HepG2 (cell line): ENCODE measurements around the gene RASGRP2. TPM values are rescaled to one million over a fixed set of nuclear protein-coding genes. Genes with fewer than 3 reads are reported as not detected.

ENCODE experiments used
- ATAC-seq: fragments of 200-7000 bp; cut with Tn5 transposase; 3 replicates; pipeline ENCODE4 v1.9.1; 2020; ENCODE audit warnings: mild to moderate bottlenecking, moderate library complexity
- BruUV-seq: library from RNA; stranded (reverse); fragments of 400-500 nt; replicated peaks from 2 replicates; lab custom pipeline; 2021; lab: Mats Ljungman, UMichigan
- CTCF ChIA-PET: fragments of 300-600 bp; formaldehyde crosslinking; extraction: SDS; loops from one replicate; lab custom pipeline; 2021; ENCODE audit warnings: low total read pairs, inconsistent platforms, low intra/inter-chr PET ratio; lab: Yijun Ruan, JAX
- POLR2A ChIA-PET: fragments of 350-600 bp; sonication (Branson Sonifier 250); formaldehyde crosslinking; loops from one replicate; lab custom pipeline; 2020; ENCODE audit warnings: antibody characterized with exemption, inconsistent platforms; lab: Yijun Ruan, JAX
- DNase-seq: peaks from one replicate; pipeline ENCODE4 v3.0.0-alpha.2; 2015; ENCODE audit warnings: low spot score
- FAIRE-seq: peaks from 3 replicates; lab custom pipeline; 2011; peaks lifted over from hg19 to GRCh38; lab: Jason Lieb, UNC
- H2AFZ ChIP-seq: one replicate; pipeline ENCODE4 v1.6.1; 2011; ENCODE audit warnings: low read length, inconsistent platforms
- H3K27ac ChIP-seq: fragments of 300-600 bp; 3 replicates; pipeline ENCODE4 v1.8.0; 2011; ENCODE audit warnings: mixed run types, mild to moderate bottlenecking, mixed read lengths, low read length, inconsistent platforms; ENCODE audit not compliant: insufficient read depth; ENCODE audit errors: extremely low read length
- H3K27me3 ChIP-seq, 2 experiments: fragments of 200-600 bp in 1 of 2; 2 replicates in 1 of 2; 3 replicates in 1 of 2; pipeline versions ENCODE4 v1.6.0 to v1.8.0; 2011; ENCODE audit warnings: low read length in 2 of 2, mild to moderate bottlenecking in 2 of 2, moderate library complexity in 2 of 2, inconsistent platforms in 1 of 2; ENCODE audit not compliant: insufficient read depth in 2 of 2, control insufficient read depth in 1 of 2
- H3K36me3 ChIP-seq, 2 experiments: fragments of 200-600 bp in 1 of 2; replicated peaks in 1 of 2; 2 replicates in 1 of 2; 3 replicates in 1 of 2; pipeline versions ENCODE4 v1.5.1 to v1.8.0; 2011; ENCODE audit warnings: low read length in 2 of 2, inconsistent platforms in 1 of 2; ENCODE audit not compliant: insufficient read depth in 2 of 2, control insufficient read depth in 1 of 2
- H3K4me1 ChIP-seq: 2 replicates; pipeline ENCODE4 v1.5.1; 2012; ENCODE audit warnings: low read length, inconsistent platforms; ENCODE audit not compliant: insufficient read depth
- H3K4me2 ChIP-seq: 2 replicates; pipeline ENCODE4 v1.6.0; 2011; ENCODE audit warnings: low read depth, low read length, inconsistent platforms
- H3K4me3 ChIP-seq, 3 experiments: fragments of 200-600 bp in 1 of 3; sonication (generic), shearing (Covaris generic) in 1 of 3; replicated peaks in 1 of 3; 2 replicates each; pipeline ENCODE4 v1.5.1; 2011 to 2016; ENCODE audit warnings: low read length in 3 of 3, inconsistent platforms in 2 of 3, low read depth in 2 of 3, mild to moderate bottlenecking in 2 of 3, control low read depth in 1 of 3, mixed read lengths in 1 of 3; ENCODE audit not compliant: insufficient read depth in 1 of 3
- H3K79me2 ChIP-seq: one replicate; pipeline ENCODE4 v1.6.1; 2011; ENCODE audit warnings: low read length, inconsistent platforms; ENCODE audit not compliant: insufficient read depth
- H3K9ac ChIP-seq: 2 replicates; pipeline ENCODE4 v1.6.0; 2011; ENCODE audit warnings: mild to moderate bottlenecking, low read depth, low read length, inconsistent platforms; ENCODE audit not compliant: insufficient read depth
- H3K9me3 ChIP-seq: 2 replicates; pipeline ENCODE4 v1.5.1; 2012; ENCODE audit warnings: mild to moderate bottlenecking, low read length
- H4K20me1 ChIP-seq: 2 replicates; pipeline ENCODE4 v1.6.0; 2011; ENCODE audit warnings: inconsistent platforms, mild to moderate bottlenecking, low read length, moderate library complexity; ENCODE audit not compliant: insufficient read depth
- AKAP8 ChIP-seq: sonication (generic); formaldehyde crosslinking; IDR thresholded peaks from 2 replicates; pipeline ENCODE4 v1.5.1; 2020; ENCODE audit warnings: mild to moderate bottlenecking, missing genetic modification reagents
- JUND ChIP-seq: sonication (generic); formaldehyde crosslinking; IDR thresholded peaks from 2 replicates; pipeline ENCODE4 v1.8.0; 2022; ENCODE audit warnings: mild to moderate bottlenecking, missing genetic modification reagents
- KAT8 ChIP-seq: IDR thresholded peaks from 2 replicates; pipeline ENCODE4 v1.6.1; 2016; ENCODE audit warnings: missing genetic modification reagents, missing compliant biosample characterization
- MZF1 ChIP-seq: sonication (generic); formaldehyde crosslinking; IDR thresholded peaks from 2 replicates; pipeline ENCODE4 v1.8.1; 2023; ENCODE audit warnings: mild to moderate bottlenecking, missing genetic modification reagents, borderline replicate concordance
- NCOR1 ChIP-seq: fragments of 200-600 bp; sonication (generic); IDR thresholded peaks from 2 replicates; pipeline ENCODE4 v1.7.0; 2017; ENCODE audit warnings: antibody characterized with exemption, low read length, borderline replicate concordance
- PBX2 ChIP-seq: IDR thresholded peaks from 2 replicates; pipeline ENCODE4 v1.6.1; 2016; ENCODE audit warnings: control low read depth
- RCOR2 ChIP-seq: IDR thresholded peaks from 2 replicates; pipeline ENCODE4 v1.6.1; 2016; ENCODE audit warnings: missing biosample characterization, missing genetic modification reagents
- ZBTB8A ChIP-seq: sonication (generic); formaldehyde crosslinking; IDR thresholded peaks from 2 replicates; pipeline ENCODE4 v1.4.0; 2020; ENCODE audit warnings: mild to moderate bottlenecking, low read depth, missing genetic modification reagents, borderline replicate concordance
- ZNF407 ChIP-seq: sonication (generic); formaldehyde crosslinking; IDR thresholded peaks from one replicate; pipeline ENCODE4 v1.5.1; 2020; ENCODE audit warnings: mild to moderate bottlenecking, missing genetic modification reagents; ENCODE audit errors: not compliant biosample characterization
- ZNF432 ChIP-seq: sonication (generic); formaldehyde crosslinking; IDR thresholded peaks from 2 replicates; pipeline ENCODE4 v1.5.0; 2020; ENCODE audit warnings: missing genetic modification reagents, mild to moderate bottlenecking, borderline replicate concordance
- ZNF580 ChIP-seq: IDR thresholded peaks from 2 replicates; pipeline ENCODE4 v1.6.1; 2016; ENCODE audit warnings: low read depth, borderline replicate concordance
- ZNF724P ChIP-seq: sonication (generic); formaldehyde crosslinking; IDR thresholded peaks from 2 replicates; pipeline ENCODE4 v1.8.0; 2022; ENCODE audit warnings: missing genetic modification reagents, borderline replicate concordance
- ZNF841 ChIP-seq: sonication (generic); formaldehyde crosslinking; IDR thresholded peaks from 2 replicates; pipeline ENCODE4 v1.8.1; 2023; ENCODE audit warnings: missing genetic modification reagents, borderline replicate concordance
- ZNF879 ChIP-seq: sonication (generic); formaldehyde crosslinking; IDR thresholded peaks from 2 replicates; pipeline ENCODE4 v1.8.1; 2023; ENCODE audit warnings: missing genetic modification reagents
- ZSCAN25 ChIP-seq: sonication (generic); formaldehyde crosslinking; IDR thresholded peaks from 2 replicates; pipeline ENCODE4 v1.8.0; 2022; ENCODE audit warnings: mild to moderate bottlenecking, missing genetic modification reagents
- WGBS: methylation state at CpG from one replicate; pipeline ENCODE4 v1.1.6; 2017; ENCODE audit warnings: low lambda C conversion rate; 5-methylcytosine and 5-hydroxymethylcytosine counted together
- in situ Hi-C: cut with HindIII; loops from 2 replicates; pipeline ENCODE4 v1.10.0; 2017; ENCODE audit warnings: low pct_unique_long_range_greater_than_20kb; ENCODE audit not compliant: extremely low pct_ligation_motif_present
- intact Hi-C: fragments of 100-400 bp; cut with micrococcal nuclease; formaldehyde crosslinking; loops from one replicate; pipeline ENCODE4 v1.10.0; 2022; ENCODE audit not compliant: unreplicated experiment
- polyA plus RNA-seq, 8 experiments: library from polyadenylated mRNA; depleted of rRNA in 3 of 8; stranded (reverse) in 7 of 8; unstranded in 1 of 8; fragments of >200 nt; fragmentation: Illumina TruSeq in 4 of 8; extraction: Trizol in 4 of 8; gene quantifications; 2 replicates each; pipeline versions ENCODE4 v1.2.1 to v1.2.3, GENCODE V29; 2011 to 2016; ENCODE audit warnings: low read depth in 4 of 8, missing spikeins in 1 of 8, mixed read lengths in 1 of 8; ENCODE audit not compliant: insufficient read depth in 1 of 8
- total RNA-seq, 5 experiments: library from RNA; depleted of rRNA; stranded (reverse); fragments of >200 nt; fragmentation: Illumina TruSeq; extraction: Trizol; gene quantifications; 2 replicates each; pipeline ENCODE4 v1.2.3, GENCODE V29; 2016; ENCODE audit warnings: low read depth in 1 of 5

Gene RASGRP2
- total and polyA plus RNA-seq, 2 of the 13 experiments (the other 11 are each of a cell fraction or from before 2014, with no cell fraction given), result 0.61 TPM; not detected in 1

GRCh38 chr11:64679846-64680245 lies 64.1 kb downstream of the RASGRP2 start:
- intact Hi-C loops (no loop called here), in situ Hi-C loops (loop anchor here (5.0 kb wide), 1 partner anchor 57 kb away; no protein-coding TSS in a partner anchor)
- Histone ChIP-seq H3K36me3 (no peaks in the 10 kb centered on the region), H2AFZ (no peak overlapping the region), H4K20me1 (no peaks in the 10 kb centered on the region), H3K9ac (no peak overlapping the region), H3K27me3 (peaks cover 9 to 68% of the 10 kb centered on the region in 2 experiments), H3K9me3 (no peaks in the 10 kb centered on the region), H3K79me2 (no peaks in the 10 kb centered on the region), H3K27ac (no peak overlapping the region), H3K4me2 (no peak overlapping the region), H3K4me1 (peaks cover 1% of the 10 kb centered on the region; the same call in 1 of the 2 replicates), H3K4me3 (no peak overlapping the region)
- ChIA-PET CTCF (no interaction called here), POLR2A (no interaction called here)
- WGBS, result 0% methylated on average over 1 of the region's 2 CpGs
- DNase-seq, result no peak
- ATAC-seq, result no peak
- FAIRE-seq, result no peak
- BruUV-seq, result no TSS peak
- no peak for TF ChIP-seq NCOR1
- TF ChIP-seq AKAP8 (CRISPR knock-in tag), result no peak
- TF ChIP-seq ZNF879 (CRISPR knock-in tag), result no peak
- TF ChIP-seq ZNF841 (CRISPR knock-in tag), result no peak
- no peak for TF ChIP-seq ZSCAN25 (CRISPR knock-in tag)
- no peak for TF ChIP-seq ZBTB8A (CRISPR knock-in tag)
- no peak for TF ChIP-seq PBX2 (CRISPR knock-in tag)
- no peak for TF ChIP-seq JUND
- no peak for TF ChIP-seq ZNF407 (CRISPR knock-in tag)
- TF ChIP-seq RCOR2 (CRISPR knock-in tag), result no peak
- no peak for TF ChIP-seq ZNF432 (CRISPR knock-in tag)
- no peak for TF ChIP-seq KAT8 (CRISPR knock-in tag)
- TF ChIP-seq ZNF724P, result no peak
- no peak for TF ChIP-seq ZNF580 (CRISPR knock-in tag)
- no peak for TF ChIP-seq MZF1 (CRISPR knock-in tag)
